ENCODE data around the gene PIK3AP1. TPM values are rescaled to one million over a fixed set of nuclear protein-coding genes. Genes with fewer than 3 reads are reported as not detected.
A peak's percentile ranks its signal among the peaks of the same experiment; 100 is the strongest.

Gene PIK3AP1
- total and polyA plus RNA-seq, 2 of the 13 experiments (the other 11 are each of a cell fraction or from before 2014, with no cell fraction given): 3.6 to 13.8 TPM

GRCh38 chr10:96586419-96587263, 133.7 kb downstream of the PIK3AP1 start, which contains the start of gene TM9SF3 (continued):
- TF ChIP-seq ZNF687 (CRISPR knock-in tag; IDR thresholded peaks at IDR 0.05): peak; percentile 78
- TF ChIP-seq ZZZ3 (CRISPR knock-in tag; IDR thresholded peaks at IDR 0.05; ENCODE audit: borderline replicate concordance): peak; percentile 48; the same call in 1 of the 2 replicates
- TF ChIP-seq ZNF281 (CRISPR knock-in tag; IDR thresholded peaks at IDR 0.05; ENCODE audit: borderline replicate concordance): peak; percentile 53; the same call in 1 of the 2 replicates
- peak; percentile 27; the same call in 1 of the 2 replicates for TF ChIP-seq FOXK1 (CRISPR knock-in tag; IDR thresholded peaks at IDR 0.05; ENCODE audit: borderline replicate concordance, low read depth)
- TF ChIP-seq PITX1 (CRISPR knock-in tag; IDR thresholded peaks at IDR 0.05): no peak; the same call in 1 of the 2 replicates
- TF ChIP-seq ZNF567 (CRISPR knock-in tag; IDR thresholded peaks at IDR 0.05; ENCODE audit: borderline replicate concordance): 0 out of 2 replicates have a peak, but pooled peaks have one; percentile 58
- TF ChIP-seq NFIB (CRISPR knock-in tag; IDR thresholded peaks at IDR 0.05; ENCODE audit: borderline replicate concordance): no peak
- peak; percentile 28; the same call in 1 of the 2 replicates for TF ChIP-seq ZBTB38 (CRISPR knock-in tag; IDR thresholded peaks at IDR 0.05)
- TF ChIP-seq ZNF234 (CRISPR knock-in tag; conservative IDR thresholded peaks at IDR 0.05): 0 out of 2 replicates have a peak, but pooled peaks have one; percentile 46
- TF ChIP-seq ZNF770 (CRISPR knock-in tag; IDR thresholded peaks at IDR 0.05): peak; percentile 16; the same call in 1 of the 2 replicates
- peak; percentile 33; the same call in 1 of the 2 replicates for TF ChIP-seq HCFC1 (IDR thresholded peaks at IDR 0.05; ENCODE audit: low read depth, low read length)
- peak; percentile 89 for TF ChIP-seq RBFOX2 (IDR thresholded peaks at IDR 0.05; ENCODE audit: low read depth, low read length)
- no peak for TF ChIP-seq SCMH1 (CRISPR knock-in tag; IDR thresholded peaks at IDR 0.05; ENCODE audit: borderline replicate concordance)
- TF ChIP-seq FOXC1 (CRISPR knock-in tag; IDR thresholded peaks at IDR 0.05; ENCODE audit: borderline replicate concordance): no peak
- TF ChIP-seq CTCF (CRISPR knock-in tag; IDR thresholded peaks at IDR 0.05): peak; percentile 26; the same call in 1 of the 2 replicates
- TF ChIP-seq MEIS1 (CRISPR knock-in tag; IDR thresholded peaks at IDR 0.05; ENCODE audit: borderline replicate concordance): 0 out of 2 replicates have a peak, but pooled peaks have one; percentile 30
